H1 (cell line): ENCODE measurements around the gene TSC1. TPM values are rescaled to one million over a fixed set of nuclear protein-coding genes. Genes with fewer than 3 reads are reported as not detected.

Experiments
- CTCF ChIA-PET: fragments of 300-600 bp; sonication (Branson Sonifier 250); formaldehyde crosslinking; loops from one replicate; lab custom pipeline; 2021; ENCODE audit not compliant: partially characterized antibody; lab: Charles Lee
- POLR2A ChIA-PET: fragments of 300-600 bp; sonication (Branson Sonifier 250); formaldehyde crosslinking; loops from one replicate; lab custom pipeline; 2021; ENCODE audit warnings: inconsistent platforms; ENCODE audit not compliant: partially characterized antibody; lab: Charles Lee
- DNase-seq, 2 experiments: peaks; one replicate each; pipeline versions ENCODE4 v3.0.0 to v3.0.0-alpha.2; 2010 to 2022; ENCODE audit warnings: low spot score in 2 of 2, low read depth in 1 of 2, mixed read lengths in 1 of 2
- FAIRE-seq: peaks from 2 replicates; lab custom pipeline; 2011; peaks lifted over from hg19 to GRCh38; lab: Jason Lieb, UNC
- H2AFZ ChIP-seq: 2 replicates; pipeline ENCODE4 v1.8.1; 2012; ENCODE audit warnings: low read length, inconsistent platforms
- H2AK5ac ChIP-seq: 2 replicates; pipeline ENCODE4 v1.6.1; 2013; ENCODE audit warnings: low read depth, low read length
- H2BK120ac ChIP-seq: replicated peaks from 2 replicates; pipeline ENCODE3; 2013; ENCODE audit warnings: low read depth, low read length, inconsistent platforms
- H2BK12ac ChIP-seq: 2 replicates; pipeline ENCODE4 v1.6.1; 2013; ENCODE audit warnings: low read depth, low read length
- H2BK15ac ChIP-seq: 2 replicates; pipeline ENCODE4 v1.6.1; 2013; ENCODE audit warnings: low read length
- H2BK20ac ChIP-seq: 2 replicates; pipeline ENCODE4 v1.6.1; 2013; ENCODE audit warnings: low read length
- H2BK5ac ChIP-seq: 2 replicates; pipeline ENCODE4 v1.6.1; 2013; ENCODE audit warnings: low read depth, low read length
- H3K14ac ChIP-seq: 2 replicates; pipeline ENCODE4 v1.6.1; 2013; ENCODE audit warnings: inconsistent platforms; ENCODE audit not compliant: insufficient read length
- H3K18ac ChIP-seq: 2 replicates; pipeline ENCODE4 v1.6.1; 2013; ENCODE audit warnings: low read length; ENCODE audit errors: extremely low read depth
- H3K23ac ChIP-seq: 2 replicates; pipeline ENCODE4 v1.6.1; 2013; ENCODE audit warnings: inconsistent platforms; ENCODE audit not compliant: insufficient read length
- H3K23me2 ChIP-seq: 2 replicates; pipeline ENCODE4 v1.6.1; 2013; ENCODE audit warnings: low read depth, low read length
- H3K27ac ChIP-seq: 2 replicates; pipeline ENCODE4 v1.6.1; 2011; ENCODE audit warnings: low read depth, low read length, inconsistent platforms
- H3K27me3 ChIP-seq, 4 experiments: replicated peaks in 1 of 4; 1 replicate in 1 of 4; 2 replicates in 3 of 4; pipeline versions ENCODE4 v1.6.1 to v1.8.1; 2011 to 2013; ENCODE audit warnings: low read length in 3 of 4, mild to moderate bottlenecking in 3 of 4, inconsistent platforms in 2 of 4, mixed read lengths in 2 of 4, moderate library complexity in 1 of 4; ENCODE audit not compliant: control insufficient read depth in 3 of 4, insufficient read depth in 3 of 4; ENCODE audit errors: extremely low read depth in 1 of 4
- H3K36me3 ChIP-seq, 4 experiments: 2 replicates each; pipeline versions ENCODE4 v1.6.1 to v1.8.1; 2011 to 2013; ENCODE audit warnings: mild to moderate bottlenecking in 4 of 4, low read length in 3 of 4, moderate library complexity in 2 of 4, control low read depth in 1 of 4, inconsistent platforms in 1 of 4; ENCODE audit not compliant: insufficient read depth in 4 of 4, control insufficient read depth in 2 of 4
- H3K4ac ChIP-seq: replicated peaks from 2 replicates; pipeline ENCODE3; 2013; ENCODE audit warnings: low read length, low read depth, mixed read lengths, inconsistent platforms; ENCODE audit not compliant: insufficient read length
- H3K4me1 ChIP-seq, 4 experiments: replicated peaks in 1 of 4; 1 replicate in 1 of 4; 2 replicates in 3 of 4; pipeline versions ENCODE4 v1.6.1 to v1.8.1; 2011 to 2013; ENCODE audit warnings: low read length in 3 of 4, inconsistent platforms in 2 of 4, mixed read lengths in 1 of 4; ENCODE audit not compliant: insufficient read depth in 4 of 4, control insufficient read depth in 3 of 4
- H3K4me2 ChIP-seq, 2 experiments: 2 replicates each; pipeline versions ENCODE4 v1.6.1 to v1.8.1; 2011 to 2013; ENCODE audit warnings: low read depth in 2 of 2, low read length in 2 of 2, control low read depth in 1 of 2, inconsistent platforms in 1 of 2, mild to moderate bottlenecking in 1 of 2; ENCODE audit not compliant: insufficient read depth in 1 of 2
- H3K4me3 ChIP-seq, 4 experiments: fragments of 200-600, 300-600 bp in 1 of 4; sonication (generic), shearing (Covaris generic), sonication (Bioruptor Twin) in 1 of 4; 2 replicates each; pipeline versions ENCODE4 v1.5.1 to v1.8.1; 2011 to 2016; ENCODE audit warnings: low read length in 4 of 4, low read depth in 3 of 4, control low read depth in 2 of 4, inconsistent platforms in 2 of 4, mild to moderate bottlenecking in 2 of 4, mixed read lengths in 1 of 4, moderate library complexity in 1 of 4; ENCODE audit not compliant: insufficient read depth in 2 of 4; ENCODE audit errors: extremely low read depth in 1 of 4
- H3K56ac ChIP-seq: replicated peaks from 2 replicates; pipeline ENCODE3; 2013; ENCODE audit warnings: low read depth, mild to moderate bottlenecking, mixed read lengths, low read length, inconsistent platforms; ENCODE audit not compliant: insufficient read length
- H3K79me1 ChIP-seq: 2 replicates; pipeline ENCODE4 v1.6.1; 2013; ENCODE audit warnings: low read depth, low read length, control low read depth
- H3K79me2 ChIP-seq, 2 experiments: 2 replicates each; pipeline versions ENCODE4 v1.6.1 to v1.8.1; 2012 to 2013; ENCODE audit warnings: low read length in 2 of 2, mild to moderate bottlenecking in 2 of 2, inconsistent platforms in 1 of 2; ENCODE audit not compliant: insufficient read depth in 2 of 2, control insufficient read depth in 1 of 2
- H3K9ac ChIP-seq, 4 experiments: replicated peaks in 1 of 4; 1 replicate in 1 of 4; 2 replicates in 3 of 4; pipeline versions ENCODE4 v1.6.1 to v1.8.1; 2011 to 2013; ENCODE audit warnings: low read depth in 3 of 4, low read length in 3 of 4, control low read depth in 2 of 4, mild to moderate bottlenecking in 2 of 4, moderate library complexity in 2 of 4, inconsistent platforms in 1 of 4; ENCODE audit errors: extremely low read depth in 1 of 4
- H3K9me3 ChIP-seq, 2 experiments: 2 replicates each; pipeline versions ENCODE4 v1.6.1 to v1.8.1; 2012 to 2013; ENCODE audit warnings: mild to moderate bottlenecking in 2 of 2, moderate library complexity in 2 of 2, control low read depth in 1 of 2, inconsistent platforms in 1 of 2, low read depth in 1 of 2, low read length in 1 of 2, mixed read lengths in 1 of 2; ENCODE audit not compliant: insufficient read depth in 2 of 2
- H4K20me1 ChIP-seq, 2 experiments: replicated peaks in 1 of 2; 2 replicates each; pipeline versions ENCODE3 to v1.8.1; 2011 to 2013; ENCODE audit warnings: inconsistent platforms in 2 of 2, low read length in 2 of 2, mild to moderate bottlenecking in 1 of 2; ENCODE audit not compliant: insufficient read depth in 2 of 2, control insufficient read depth in 1 of 2
- H4K5ac ChIP-seq: 2 replicates; pipeline ENCODE4 v1.6.1; 2013; ENCODE audit warnings: low read length, low read depth, mixed read lengths, inconsistent platforms; ENCODE audit not compliant: insufficient read length
- H4K8ac ChIP-seq: 2 replicates; pipeline ENCODE4 v1.8.0; 2013; ENCODE audit warnings: mild to moderate bottlenecking, moderate library complexity, low read length, inconsistent platforms; ENCODE audit not compliant: insufficient read depth; ENCODE audit errors: extremely low read depth
- H4K91ac ChIP-seq: replicated peaks from 2 replicates; pipeline ENCODE3; 2013; ENCODE audit warnings: low read length, mixed read lengths, inconsistent platforms; ENCODE audit not compliant: insufficient read length
- BACH1 ChIP-seq: IDR thresholded peaks from 2 replicates; pipeline ENCODE4 v1.6.1; 2012; ENCODE audit warnings: low read length, improper control_type of control experiment
- CBX8 ChIP-seq: fragments of 300-800, 300-1000 bp; sonication (generic); IDR thresholded peaks from 2 replicates; pipeline ENCODE4 v1.7.1; 2016; ENCODE audit warnings: low read depth, low read length, borderline replicate concordance
- GTF2F1 ChIP-seq: IDR thresholded peaks from 2 replicates; pipeline ENCODE4 v1.6.1; 2012; ENCODE audit warnings: low read depth, low read length, improper control_type of control experiment, borderline replicate concordance
- YY1 ChIP-seq: IDR thresholded peaks from 2 replicates; pipeline ENCODE4 v1.6.1; 2011; ENCODE audit warnings: low read depth, mild to moderate bottlenecking, low read length
- WGBS, 2 experiments: shearing (Covaris generic) in 1 of 2; methylation state at CpG; one replicate each; pipeline versions ENCODE4 v1.1.6 to v1.1.7; 2013 to 2015; ENCODE audit warnings: low lambda C conversion rate in 2 of 2, mixed read lengths in 2 of 2, inconsistent platforms in 1 of 2, low coverage in 1 of 2, missing lambda C conversion rate in 1 of 2; ENCODE audit not compliant: insufficient replicate concordance in 2 of 2, insufficient coverage in 1 of 2, insufficient read length in 1 of 2; ENCODE audit errors: extremely low coverage in 1 of 2, missing lambda C conversion rate in 1 of 2; 5-methylcytosine and 5-hydroxymethylcytosine counted together
- polyA plus RNA-seq, 7 experiments: library from polyadenylated mRNA; depleted of rRNA in 3 of 7; stranded (reverse) in 5 of 7; unstranded in 2 of 7; fragments of >200 nt in 5 of 7; fragments of 200-250 nt in 2 of 7; gene quantifications; 1 replicate in 5 of 7; 2 replicates in 1 of 7; 4 replicates in 1 of 7; pipeline versions ENCODE4 v1.2.1 to v1.2.3, GENCODE V29; 2011 to 2013; ENCODE audit warnings: missing spikeins in 2 of 7, mixed read lengths in 2 of 7
- total RNA-seq: library from RNA; stranded (reverse); fragmentation: NEBNext Ultra II Directional; extraction: Animal tissue kit (Norgen Biotek cat#: 25700); gene quantifications from 2 replicates; pipeline ENCODE4 v1.2.1, GENCODE V29; 2021

The TSC1 gene
- total and polyA plus RNA-seq, 2 of the 8 experiments (the other 6 are each of a cell fraction or from before 2014, with no cell fraction given) = 37.2 to 46.0 TPM

DNA sequence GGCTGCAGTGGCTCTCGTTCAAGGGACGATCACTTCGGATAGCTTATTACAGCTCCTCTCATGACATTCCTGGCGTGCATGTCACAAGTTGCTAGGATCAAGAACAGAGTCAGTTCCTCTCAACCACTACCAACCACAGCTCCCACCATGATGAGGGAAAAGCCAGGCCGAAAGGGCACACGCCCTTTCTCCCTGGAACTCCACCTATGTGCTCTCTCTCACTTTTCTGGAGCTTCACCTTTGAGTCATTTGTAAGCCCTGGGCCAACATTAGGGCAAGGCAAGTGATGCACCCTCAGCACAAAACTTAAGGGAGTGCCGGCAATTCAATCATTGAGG, 64.1 kb downstream of the TSC1 start:
- Histone ChIP-seq H3K23ac (no peak overlapping the region), H3K4ac (no peak overlapping the region), H3K23me2 (peaks cover 7% of the 10 kb centered on the region; the same call in 1 of the 2 replicates), H3K4me3 (no peak overlapping the region), H2BK20ac (no peak overlapping the region), H3K36me3 (no peaks in the 10 kb centered on the region), H4K8ac (no peak overlapping the region; the same call in 1 of the 2 replicates), H4K91ac (no peak overlapping the region), H3K4me2 (no peak overlapping the region), H3K9me3 (no peaks in the 10 kb centered on the region), H2AK5ac (no peak overlapping the region), H2AFZ (no peak overlapping the region), H2BK12ac (0 out of 2 replicates have a peak overlapping the region, but pooled peaks have one; percentile 60), H3K56ac (no peak overlapping the region), H2BK5ac (no peak overlapping the region), H3K27ac (no peak overlapping the region), H4K20me1 (no peaks in the 10 kb centered on the region), H3K79me1 (no peaks in the 10 kb centered on the region), H3K14ac (no peak overlapping the region), H3K9ac (no peak overlapping the region), H3K4me1 (peaks cover 0 to 6% (median 0%) of the 10 kb centered on the region in 4 experiments; a peak in 1 of 7 replicates), H3K18ac (no peak overlapping the region), H3K27me3 (peaks cover 0 to 12% (median 9%) of the 10 kb centered on the region in 4 experiments; a peak in 6 of 7 replicates), H3K79me2 (no peaks in the 10 kb centered on the region), H2BK15ac (no peak overlapping the region), H2BK120ac (no peak overlapping the region), H4K5ac (no peak overlapping the region)
- ChIA-PET POLR2A (interaction anchor here (1.9 kb wide), 1 partner anchor 64 kb away, joined by 7 read pairs; the partner anchor contains the start of gene TSC1), CTCF (interaction anchor here (1.1 to 15.0 kb wide), 2 partner anchors 19 to 22 kb away, joined by 3 to 115 read pairs; no protein-coding TSS in a partner anchor)
- TF ChIP-seq GTF2F1 = no peak
- TF ChIP-seq BACH1 = no peak
- TF ChIP-seq YY1 = no peak
- TF ChIP-seq CBX8 = no peak
- FAIRE-seq (no peak), DNase-seq (no peak)
- 87% methylated on average over 7 of the region's 7 CpGs; no CpG with 5 or more reads in 1 of the 2 experiments for WGBS, 2 experiments
